ENCODE data around the gene ACKR2. TPM values are rescaled to one million over a fixed set of nuclear protein-coding genes. Genes with fewer than 3 reads are reported as not detected.
A peak's percentile ranks its signal among the peaks of the same experiment; 100 is the strongest.

Gene ACKR2, protein sequence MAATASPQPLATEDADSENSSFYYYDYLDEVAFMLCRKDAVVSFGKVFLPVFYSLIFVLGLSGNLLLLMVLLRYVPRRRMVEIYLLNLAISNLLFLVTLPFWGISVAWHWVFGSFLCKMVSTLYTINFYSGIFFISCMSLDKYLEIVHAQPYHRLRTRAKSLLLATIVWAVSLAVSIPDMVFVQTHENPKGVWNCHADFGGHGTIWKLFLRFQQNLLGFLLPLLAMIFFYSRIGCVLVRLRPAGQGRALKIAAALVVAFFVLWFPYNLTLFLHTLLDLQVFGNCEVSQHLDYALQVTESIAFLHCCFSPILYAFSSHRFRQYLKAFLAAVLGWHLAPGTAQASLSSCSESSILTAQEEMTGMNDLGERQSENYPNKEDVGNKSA
- 11.2 and 13.3 TPM in 2 replicates for total RNA-seq

DNA sequence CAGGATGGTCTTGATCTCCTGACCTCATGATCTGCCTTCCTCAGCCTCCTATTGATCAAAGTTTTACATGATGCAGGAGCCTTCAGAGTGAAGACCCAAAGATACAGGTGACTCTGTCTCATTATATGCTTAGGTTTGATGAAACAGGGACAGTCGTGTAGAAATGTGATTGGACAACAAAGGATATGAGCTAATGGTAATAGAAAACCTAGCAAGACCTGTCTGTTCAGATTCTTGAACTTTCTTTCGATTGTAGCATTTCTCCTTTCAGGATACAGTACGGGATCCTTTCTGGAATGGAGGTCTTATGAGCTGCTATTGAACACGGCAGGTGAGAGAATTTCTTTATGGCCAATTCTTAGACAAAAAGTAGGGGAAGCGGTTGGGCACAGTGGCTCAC is at the start of gene ACKR2:
Gene ACKR2 (plus strand): TSS at position 244 of the 400 bp plus-strand sequence. CDS start 55,058 bp downstream, outside the sequence.
- no peak for DNase-seq

DNA sequence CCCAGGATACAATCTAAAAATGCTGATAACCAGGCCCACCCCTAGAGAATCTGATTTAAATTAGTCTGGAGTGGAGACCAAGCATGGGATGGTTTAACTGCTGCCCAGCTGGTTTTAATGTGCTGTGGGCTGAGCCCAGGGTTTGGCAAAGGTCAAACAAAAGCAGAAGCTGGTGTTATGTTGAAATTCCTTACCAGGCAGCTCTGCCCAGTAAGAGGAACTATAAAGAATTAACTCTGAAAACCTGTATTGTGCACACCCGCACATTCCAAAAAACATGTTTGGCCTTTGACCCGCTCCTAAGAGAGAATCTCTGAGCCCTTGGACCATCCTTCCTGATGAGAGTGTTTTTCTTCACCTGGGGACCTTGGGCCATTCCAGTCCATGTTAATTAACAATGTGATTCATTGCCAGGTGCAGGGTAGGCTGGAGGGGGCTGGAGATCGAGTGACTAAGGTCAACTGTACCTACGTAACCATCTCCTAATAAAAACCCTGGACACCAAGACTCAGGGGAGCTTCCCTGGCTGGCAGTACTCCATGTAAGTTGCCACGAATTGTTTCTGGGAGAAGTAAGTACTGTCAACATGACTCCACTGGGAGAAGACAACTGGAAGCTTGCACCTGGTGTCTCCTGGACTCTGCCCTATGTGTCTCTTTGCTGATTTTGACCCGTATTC is 47.1 kb upstream of the ACKR2 start:
- no peak for DNase-seq

DNA sequence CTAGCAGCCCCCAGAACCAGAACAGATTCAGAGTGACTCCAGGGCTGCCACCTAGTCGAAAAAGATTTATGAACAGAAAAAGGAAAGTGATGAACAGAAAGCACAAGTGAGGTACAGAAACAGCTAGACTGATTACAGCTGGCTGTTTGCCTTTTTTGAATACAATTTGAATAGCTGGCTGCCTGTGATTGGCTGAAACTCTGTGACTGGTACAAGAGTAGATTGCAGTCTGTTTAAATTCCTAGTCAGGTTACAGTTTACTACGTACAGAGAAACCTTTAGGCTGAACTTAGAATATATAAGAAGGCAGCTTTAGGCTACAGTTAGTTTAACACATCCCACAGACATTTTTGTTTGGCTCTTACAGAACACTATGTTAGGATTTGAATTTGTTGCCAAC is 46.2 kb upstream of the ACKR2 start:
- DNase-seq: no peak

DNA sequence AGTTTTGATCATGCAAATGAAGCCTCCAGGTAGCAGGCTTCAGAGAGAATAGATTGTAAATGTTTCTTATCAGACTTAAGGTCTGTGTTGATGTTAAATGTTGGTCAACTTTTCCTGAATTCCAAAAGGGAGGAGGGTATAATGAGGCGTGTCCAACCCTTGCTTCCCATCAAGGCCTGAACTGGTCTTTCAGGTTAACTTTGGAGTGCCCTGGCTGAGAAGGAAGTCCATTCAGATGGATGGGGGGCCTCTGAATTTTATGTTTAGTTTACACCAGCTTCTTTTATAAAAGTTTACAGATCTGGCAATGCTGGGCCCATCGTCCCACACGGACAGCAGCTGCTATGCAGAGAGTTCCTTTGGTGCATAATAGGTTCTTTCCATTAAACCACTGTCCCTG is 45.1 kb upstream of the ACKR2 start:
- DNase-seq: no peak

DNA sequence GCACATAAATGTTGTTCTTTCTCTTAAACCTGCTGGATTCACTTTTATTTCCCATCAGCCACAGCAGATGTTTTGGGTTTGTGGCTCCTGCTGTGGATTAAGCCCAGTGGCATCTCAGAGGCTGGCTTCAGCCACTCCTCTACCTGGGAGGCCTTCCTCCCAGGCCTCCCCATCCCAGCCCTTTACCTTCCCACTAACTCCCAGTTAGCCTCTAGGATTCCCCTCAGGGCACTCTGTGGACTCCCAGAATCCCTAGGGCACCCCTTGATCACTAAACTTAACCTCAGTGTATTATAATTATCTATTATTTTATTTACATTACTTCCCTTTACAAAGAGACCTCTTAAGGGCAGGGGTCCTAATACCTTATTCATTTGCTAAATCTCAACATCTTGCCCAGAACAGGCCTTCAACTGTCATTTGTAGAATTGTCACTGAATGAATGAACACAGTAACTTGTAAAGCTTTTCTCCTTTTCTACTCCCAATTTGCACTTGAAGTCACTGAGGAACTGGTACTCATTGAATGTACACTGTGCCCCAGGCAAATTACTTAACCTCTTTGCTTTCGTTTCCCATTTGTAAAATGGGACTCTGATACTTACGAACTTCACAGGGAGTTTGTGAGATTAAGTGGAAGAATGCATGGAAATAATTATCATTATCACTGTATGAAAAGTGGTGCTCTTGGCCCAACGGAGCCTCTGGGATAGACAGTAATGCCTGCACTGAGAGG is 44.5 kb upstream of the ACKR2 start:
- no peak for DNase-seq

DNA sequence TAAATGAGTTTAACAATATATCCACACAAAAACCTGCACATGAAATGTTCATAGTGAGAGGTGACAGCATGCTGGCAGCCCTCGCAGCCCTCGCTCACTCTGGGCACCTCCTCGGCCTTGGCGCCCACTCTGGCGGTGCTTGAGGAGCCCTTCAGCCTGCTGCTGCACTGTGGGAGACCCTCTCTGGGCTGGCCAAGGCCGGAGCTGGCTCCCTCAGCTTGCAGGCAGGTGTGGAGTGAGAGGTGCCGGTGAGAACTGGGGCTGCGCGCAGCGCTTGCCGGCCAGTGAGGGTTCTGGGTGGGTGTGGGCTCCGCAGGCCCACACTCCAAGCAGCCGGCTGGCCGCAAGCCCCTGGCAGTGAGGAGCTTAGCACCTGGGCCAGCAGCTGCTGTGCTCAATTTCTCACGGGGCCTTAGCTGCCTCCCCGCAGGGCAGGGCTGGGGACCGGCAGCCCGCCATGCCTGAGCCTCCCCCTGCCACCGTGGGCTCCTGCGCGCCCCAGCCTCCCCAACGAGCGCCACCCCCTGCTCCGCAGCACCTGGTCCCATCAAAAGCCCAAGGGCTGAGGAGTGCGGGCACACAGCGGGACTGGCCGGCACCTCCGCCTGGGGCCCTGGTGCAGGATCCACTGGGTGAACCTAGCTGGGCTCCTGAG is 39.6 kb upstream of the ACKR2 start:
- DNase-seq: no peak

DNA sequence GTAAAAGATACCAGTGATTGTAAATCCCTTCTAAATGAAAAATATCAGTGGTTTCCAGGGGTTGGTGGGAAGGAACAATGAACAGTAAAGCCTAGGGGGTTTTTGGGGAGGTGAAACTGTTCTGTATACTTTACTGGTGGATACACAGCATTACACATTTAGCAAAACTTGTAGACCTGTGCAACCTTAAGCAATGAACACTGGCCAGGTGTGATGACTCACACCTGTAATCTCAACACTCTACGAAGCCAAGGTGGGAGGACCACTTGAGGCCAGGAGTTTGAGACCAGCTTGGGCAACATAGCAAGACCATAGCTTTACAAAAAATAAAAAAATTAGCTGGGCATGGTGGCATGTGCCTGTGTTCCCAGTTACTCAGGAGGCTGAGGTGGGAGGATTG is 38.0 kb upstream of the ACKR2 start:
- DNase-seq: no peak

DNA sequence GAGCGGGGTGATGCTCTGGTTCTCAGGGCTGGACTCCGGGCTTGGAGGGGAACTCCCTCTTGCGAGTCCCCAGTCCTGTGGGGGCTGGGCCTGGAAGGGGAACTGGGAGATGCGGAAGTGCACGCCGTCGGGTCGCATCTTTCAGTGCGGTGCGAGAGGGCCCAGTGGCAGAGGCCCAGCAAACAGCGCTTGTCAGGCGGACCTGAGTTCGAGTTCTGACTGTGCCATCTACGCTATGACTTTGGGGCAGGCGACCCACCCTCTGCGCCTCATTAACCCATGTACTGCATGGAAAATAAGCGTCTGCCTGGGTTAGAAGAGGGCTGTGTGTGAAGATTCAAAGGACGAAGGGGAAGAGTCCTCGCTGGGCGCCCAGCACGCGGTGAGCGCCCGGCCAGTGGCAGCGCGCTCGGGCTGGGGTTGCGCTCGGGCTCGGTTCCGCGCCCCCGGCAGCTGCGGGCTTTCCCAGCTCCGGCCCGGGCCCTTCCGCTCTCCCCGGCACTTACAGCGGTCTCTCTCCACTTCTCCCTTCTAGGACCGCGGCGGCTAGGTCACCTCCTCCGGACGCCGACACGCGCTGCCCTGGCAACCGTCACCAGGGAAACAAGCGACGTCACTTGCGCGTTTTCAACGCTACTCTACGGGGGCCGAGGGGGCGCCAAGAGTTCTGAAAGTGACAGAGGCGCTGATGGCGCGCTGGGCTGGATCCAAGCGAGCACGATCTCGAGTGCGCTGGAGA is 36.4 kb upstream of the ACKR2 start, which contains the start of gene CCDC13:
Gene CCDC13 (minus strand): TSS at position 584 of the 739 bp plus-strand sequence. CDS start 14,908 bp downstream, outside the sequence.
- DNase-seq: peak; percentile 95

DNA sequence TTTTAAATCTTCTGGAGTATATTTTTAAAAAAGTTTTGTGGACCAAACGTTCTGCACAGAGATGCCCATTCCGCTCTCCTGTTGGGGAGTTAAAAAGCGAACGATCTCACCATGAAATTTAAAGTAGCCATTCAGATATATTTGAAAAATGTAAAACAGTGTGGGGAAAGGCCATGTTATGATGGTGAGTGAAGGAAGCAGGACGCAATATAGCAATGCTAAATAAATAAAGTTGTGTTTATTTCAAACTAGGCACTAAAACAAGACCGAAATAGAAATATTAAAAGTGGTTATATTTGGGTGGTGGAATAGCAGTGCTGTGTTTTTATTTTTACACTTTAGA is 35.9 kb upstream of the ACKR2 start:
- no peak for DNase-seq

DNA sequence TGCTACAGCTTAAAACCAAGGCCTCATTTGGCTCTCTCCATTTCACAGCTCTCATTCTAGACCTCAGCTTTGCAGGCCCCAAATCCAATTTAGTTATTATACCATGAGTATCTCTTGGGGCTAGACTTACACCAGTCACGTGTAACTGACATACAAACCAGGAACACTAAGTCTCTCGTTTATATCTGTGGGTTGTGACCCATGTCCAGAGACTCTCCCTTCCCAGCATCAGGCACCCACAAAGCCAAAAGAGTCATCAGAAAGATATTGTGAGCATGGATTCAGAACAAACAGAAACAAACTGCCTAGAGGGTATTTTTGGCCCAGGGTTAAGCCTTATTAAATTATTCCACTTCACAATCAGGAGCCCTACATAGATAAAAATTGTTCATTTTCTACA is 30.6 kb upstream of the ACKR2 start:
- no peak for DNase-seq

DNA sequence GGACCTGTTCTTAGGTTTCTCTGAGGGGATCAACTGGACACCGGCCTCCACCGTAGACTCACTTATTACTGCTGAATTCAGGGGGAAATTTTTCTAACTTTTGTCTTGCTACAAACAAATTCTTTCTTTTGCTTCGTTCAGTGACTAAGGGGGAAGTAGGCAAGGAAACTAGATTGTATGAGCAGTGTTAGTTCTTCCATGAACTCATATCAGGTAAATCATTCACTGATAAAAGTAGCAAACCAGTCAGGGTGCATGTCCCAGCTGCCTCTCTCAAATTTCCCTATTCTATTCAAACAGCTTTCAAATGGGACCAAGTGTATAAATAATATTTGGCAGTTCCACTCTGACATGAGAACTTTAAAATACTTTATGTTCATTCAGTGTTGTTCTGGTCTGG is 28.8 kb upstream of the ACKR2 start:
- DNase-seq: no peak

DNA sequence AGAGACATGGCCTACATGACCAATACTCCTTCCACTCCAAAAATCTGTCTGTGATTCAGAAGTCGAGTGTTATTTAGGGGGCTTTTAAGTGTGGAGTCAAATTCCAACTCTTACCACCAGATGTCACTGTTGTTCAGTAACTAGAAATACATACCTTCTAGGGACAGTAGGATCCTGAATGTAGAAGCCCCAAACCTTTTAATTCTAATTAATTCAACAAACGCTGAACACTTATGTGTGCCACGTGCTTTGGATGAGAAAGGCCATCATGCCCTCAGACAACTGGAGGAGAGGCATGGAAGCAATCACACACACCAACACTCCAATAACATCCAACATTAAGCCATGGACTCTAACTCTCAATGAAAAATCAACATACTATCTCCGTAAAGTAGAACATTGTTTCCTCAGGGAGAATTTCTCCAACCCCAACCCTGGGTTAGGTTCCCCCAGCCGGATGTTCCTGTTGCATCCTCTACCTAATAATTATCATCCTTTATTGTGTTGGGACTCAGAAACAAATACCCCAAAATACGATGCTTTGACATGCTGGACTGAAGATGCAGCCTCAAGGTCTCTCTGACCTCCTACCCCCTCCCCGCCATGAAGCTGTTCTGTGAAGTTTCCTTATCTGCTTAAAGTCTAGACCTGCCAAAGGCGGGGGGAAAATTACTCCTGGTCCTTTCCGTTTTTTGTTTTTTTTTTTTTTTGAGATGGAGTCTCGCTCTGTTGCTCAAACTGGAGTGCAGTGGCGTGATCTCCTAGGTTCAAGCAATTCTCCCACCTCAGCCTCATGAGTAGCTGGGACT is 28.1 kb upstream of the ACKR2 start:
- peak; percentile 89 for DNase-seq

DNA sequence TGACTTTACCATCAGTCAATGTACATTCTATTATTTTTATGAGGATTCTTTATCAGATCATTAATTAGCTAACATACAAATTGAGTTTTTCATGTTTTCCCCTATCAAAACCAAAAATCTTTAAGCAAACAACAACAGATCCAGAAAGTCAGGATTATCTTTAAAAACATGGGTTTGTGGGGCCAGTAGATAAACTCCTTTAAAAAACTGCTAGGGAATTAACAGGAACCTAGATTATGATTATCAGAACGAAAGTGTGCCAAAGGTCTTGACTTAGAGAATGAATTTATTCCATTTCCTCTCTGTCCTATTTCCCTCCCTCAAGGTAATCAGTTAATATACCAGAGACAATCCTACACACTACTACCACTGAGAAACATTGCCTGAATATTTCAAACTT is 23.0 kb upstream of the ACKR2 start:
- DNase-seq: no peak

DNA sequence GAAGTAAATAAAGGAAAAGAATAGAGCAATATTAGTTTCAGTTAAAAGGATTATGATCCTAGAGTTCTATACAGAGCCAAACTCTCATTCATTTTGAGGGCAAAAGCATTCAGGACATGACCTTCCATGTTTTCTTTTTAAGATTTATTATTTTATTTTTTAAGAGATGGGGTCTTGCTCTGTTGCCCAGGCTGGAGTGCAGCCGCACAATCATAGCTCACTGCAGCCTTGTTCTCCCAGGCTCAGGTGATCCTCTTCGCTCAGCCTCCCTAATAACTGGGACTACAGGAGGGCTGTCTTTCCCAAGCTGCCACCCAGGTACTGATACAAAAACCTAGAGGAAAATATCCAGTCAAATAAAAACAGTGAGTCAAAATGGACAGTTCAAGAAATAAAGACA is 22.6 kb upstream of the ACKR2 start:
- DNase-seq: no peak

DNA sequence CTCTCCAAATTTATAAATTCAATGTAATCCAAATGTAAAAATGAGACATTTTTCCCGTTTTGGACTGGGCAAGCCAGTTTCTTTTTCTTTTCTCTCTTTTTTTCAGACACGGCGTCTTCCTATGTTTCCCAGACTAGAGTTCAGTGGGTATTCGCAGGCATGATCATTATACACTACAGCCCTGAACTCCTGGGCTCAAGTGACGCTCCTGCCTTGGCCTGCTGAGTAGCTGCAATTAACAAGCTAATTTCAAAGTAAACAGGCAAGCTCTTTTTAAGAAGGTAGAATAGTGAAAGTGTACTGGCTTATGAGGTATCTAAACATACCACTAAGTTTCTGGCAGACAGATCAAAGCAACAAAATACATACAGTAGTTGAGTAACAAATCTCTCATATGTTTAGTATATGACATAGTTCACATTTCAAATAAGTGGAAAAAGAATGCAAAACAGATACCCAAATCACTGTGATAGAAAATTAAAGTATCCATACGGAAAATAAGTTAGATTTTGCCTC is 18.5 kb upstream of the ACKR2 start:
- no peak for DNase-seq

DNA sequence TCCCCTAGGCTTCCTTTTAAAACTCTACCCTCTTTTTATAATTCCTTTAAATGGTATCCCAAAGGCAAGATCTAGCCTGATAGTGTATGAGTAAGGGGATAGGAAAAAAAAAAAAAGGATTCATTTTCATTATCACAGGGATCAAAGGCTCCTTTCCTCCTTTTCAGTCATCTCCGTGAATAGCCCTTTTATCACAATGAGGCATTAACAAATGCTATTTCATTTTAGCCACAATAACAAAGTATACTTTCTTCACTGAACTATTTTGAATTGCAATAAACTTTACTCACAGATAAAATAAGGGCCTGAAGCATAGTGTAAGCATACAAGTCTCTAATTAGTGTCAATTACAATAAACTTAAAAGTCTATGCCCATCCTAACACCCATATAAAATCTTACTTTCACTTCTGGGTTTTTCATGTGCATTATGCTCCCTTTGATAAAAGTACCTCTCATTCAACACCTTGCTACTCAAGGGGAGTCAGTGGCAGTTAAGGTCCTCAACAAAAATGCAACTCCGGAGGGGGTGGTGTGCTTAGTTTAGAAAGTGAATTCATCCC is 13.5 kb upstream of the ACKR2 start:
- DNase-seq: no peak

DNA sequence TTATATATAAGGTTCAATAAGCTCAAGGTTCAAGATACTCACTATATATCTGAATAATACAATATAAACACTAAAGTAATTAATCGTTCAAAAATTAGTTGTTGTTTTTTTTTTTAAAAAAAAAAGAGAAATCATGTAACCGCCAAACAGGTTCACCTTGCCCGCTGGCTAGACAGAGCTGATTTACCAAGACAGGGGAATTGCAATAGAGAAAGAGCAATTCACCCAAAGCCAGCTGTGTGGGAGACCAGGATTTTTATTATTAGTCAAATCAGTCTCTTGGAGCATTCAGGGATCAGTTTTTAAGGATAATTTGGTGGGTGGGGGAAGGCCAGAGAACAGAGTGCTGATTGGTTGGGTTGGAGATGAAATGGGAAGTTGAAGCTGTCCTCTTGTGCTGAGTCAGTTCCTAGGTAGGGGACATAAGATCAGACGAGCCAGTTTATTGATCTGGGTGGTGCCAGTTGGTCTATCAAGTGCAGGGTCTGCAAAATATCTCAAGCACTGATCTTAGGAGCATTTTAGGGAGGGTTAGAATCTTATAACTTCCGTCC is 12.8 kb upstream of the ACKR2 start:
- no peak for DNase-seq

DNA sequence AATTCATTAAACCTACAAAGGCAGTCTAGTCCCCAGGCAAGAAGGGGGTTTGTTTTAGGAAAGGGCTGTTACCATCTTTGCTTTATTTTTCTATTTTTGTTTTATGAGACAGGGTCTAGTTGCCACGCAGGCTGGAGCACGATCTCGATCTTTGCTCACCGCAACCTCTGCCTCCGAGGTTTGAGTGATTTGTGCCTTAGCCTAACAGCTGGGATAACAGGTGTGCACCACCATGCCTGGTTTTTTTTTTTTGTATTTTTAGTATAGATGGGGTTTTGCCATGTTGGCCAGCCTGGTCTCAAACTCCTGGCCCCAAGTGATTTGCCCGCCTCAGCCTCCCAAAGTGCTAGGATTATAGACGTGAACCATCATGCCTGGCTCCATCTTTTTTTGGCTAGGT is 9.9 kb upstream of the ACKR2 start:
- DNase-seq: no peak

DNA sequence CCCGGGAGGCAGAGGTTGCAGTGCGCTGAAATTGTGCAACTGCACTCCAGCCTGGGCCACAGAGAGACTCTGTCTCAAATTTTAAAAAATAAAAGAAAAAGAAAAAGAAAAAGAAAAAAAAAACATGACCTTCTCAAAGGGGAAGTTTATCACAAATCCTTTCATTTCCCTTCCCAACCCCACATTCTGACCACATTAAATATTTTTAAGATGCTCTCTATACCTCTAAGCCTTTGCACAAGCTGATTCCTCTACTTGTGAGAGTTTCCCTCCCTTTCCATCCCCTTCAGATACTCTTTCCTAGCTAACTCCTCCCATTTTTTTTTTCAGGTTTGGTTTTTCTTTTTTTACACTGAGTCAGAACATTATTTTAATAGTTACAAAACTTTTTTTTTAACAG is 9.0 kb upstream of the ACKR2 start:
- no peak for DNase-seq

DNA sequence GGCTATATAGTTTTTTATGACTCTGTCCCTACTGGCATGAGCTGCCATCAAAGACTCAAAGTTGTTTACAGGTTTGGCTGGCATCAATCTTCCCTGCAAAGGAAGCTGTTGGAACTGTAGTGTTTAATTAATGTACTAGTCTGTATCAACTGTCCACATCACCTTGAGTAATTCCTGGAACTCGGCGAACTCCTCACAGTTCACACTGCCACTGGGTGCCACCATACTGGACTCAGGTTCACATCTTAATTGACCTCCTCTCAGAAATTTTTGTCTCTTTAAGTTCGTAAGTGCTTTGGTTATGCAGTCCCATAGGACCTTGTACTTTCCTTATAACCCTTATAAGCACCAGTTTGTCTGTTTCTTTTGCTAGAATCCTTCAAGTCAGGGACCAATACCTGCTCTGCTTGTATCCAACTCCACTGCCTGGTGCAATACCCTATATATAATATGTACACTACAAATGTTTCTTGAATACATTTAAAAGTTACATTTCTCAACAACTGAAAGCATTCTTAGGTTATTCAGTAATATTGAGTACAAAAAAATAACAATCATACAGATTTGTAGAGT is 8.1 kb upstream of the ACKR2 start:
- no peak for DNase-seq
